ENCODE data around the gene JSRP1.
A peak's percentile ranks its signal among the peaks of the same experiment; 100 is the strongest.

The JSRP1 gene

DNA sequence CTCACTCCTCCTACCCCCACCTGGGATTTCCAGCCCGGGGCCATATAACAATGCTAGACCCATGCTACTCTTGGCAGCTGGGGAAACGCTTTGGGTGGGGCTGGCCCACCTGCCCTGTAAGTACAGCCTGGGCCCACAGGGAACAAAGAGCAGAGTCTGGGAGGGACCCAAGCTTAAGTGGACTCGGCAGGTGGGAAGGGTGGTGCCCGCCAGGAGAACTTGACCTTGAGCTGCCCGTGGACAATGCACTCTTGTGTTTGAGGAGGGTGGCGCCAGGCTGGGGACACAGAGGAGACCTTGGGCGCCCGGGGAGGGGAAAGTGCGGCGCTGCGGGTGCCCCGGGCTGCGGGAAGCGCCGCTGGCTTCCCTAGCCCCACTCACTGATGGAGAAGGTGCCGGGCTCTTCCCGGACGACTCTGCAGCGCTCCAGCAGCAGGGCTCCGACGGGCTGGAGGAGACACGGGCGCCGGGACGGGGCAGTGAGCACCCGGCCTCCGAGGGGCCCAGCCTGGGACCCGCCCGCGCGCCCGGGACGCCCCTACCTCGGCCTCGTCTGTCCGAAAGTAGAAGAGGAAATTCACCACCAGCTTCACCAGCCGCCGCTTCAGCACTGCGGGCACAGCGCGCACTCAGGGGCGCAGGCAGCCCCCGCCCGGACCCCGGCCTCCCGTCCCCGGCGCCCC is 20.7 kb downstream of the JSRP1 start (continued):
- TF ChIP-seq, protein P1, sequence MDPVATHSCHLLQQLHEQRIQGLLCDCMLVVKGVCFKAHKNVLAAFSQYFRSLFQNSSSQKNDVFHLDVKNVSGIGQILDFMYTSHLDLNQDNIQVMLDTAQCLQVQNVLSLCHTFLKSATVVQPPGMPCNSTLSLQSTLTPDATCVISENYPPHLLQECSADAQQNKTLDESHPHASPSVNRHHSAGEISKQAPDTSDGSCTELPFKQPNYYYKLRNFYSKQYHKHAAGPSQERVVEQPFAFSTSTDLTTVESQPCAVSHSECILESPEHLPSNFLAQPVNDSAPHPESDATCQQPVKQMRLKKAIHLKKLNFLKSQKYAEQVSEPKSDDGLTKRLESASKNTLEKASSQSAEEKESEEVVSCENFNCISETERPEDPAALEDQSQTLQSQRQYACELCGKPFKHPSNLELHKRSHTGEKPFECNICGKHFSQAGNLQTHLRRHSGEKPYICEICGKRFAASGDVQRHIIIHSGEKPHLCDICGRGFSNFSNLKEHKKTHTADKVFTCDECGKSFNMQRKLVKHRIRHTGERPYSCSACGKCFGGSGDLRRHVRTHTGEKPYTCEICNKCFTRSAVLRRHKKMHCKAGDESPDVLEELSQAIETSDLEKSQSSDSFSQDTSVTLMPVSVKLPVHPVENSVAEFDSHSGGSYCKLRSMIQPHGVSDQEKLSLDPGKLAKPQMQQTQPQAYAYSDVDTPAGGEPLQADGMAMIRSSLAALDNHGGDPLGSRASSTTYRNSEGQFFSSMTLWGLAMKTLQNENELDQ (tag by site-specific recombination; IDR thresholded peaks at IDR 0.05; ENCODE audit: low read depth), result no peak
- TF ChIP-seq, protein P2, sequence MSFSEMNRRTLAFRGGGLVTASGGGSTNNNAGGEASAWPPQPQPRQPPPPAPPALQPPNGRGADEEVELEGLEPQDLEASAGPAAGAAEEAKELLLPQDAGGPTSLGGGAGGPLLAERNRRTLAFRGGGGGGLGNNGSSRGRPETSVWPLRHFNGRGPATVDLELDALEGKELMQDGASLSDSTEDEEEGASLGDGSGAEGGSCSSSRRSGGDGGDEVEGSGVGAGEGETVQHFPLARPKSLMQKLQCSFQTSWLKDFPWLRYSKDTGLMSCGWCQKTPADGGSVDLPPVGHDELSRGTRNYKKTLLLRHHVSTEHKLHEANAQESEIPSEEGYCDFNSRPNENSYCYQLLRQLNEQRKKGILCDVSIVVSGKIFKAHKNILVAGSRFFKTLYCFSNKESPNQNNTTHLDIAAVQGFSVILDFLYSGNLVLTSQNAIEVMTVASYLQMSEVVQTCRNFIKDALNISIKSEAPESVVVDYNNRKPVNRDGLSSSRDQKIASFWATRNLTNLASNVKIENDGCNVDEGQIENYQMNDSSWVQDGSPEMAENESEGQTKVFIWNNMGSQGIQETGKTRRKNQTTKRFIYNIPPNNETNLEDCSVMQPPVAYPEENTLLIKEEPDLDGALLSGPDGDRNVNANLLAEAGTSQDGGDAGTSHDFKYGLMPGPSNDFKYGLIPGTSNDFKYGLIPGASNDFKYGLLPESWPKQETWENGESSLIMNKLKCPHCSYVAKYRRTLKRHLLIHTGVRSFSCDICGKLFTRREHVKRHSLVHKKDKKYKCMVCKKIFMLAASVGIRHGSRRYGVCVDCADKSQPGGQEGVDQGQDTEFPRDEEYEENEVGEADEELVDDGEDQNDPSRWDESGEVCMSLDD (tag by site-specific recombination; IDR thresholded peaks at IDR 0.05), result no peak
- TF ChIP-seq ZNF596 (tag by site-specific recombination; IDR thresholded peaks at IDR 0.05) (no peak), ZNF132 (tag by site-specific recombination; IDR thresholded peaks at IDR 0.05; ENCODE audit: borderline replicate concordance) (no peak), BCL11A (tag by site-specific recombination; IDR thresholded peaks at IDR 0.05; ENCODE audit: low read depth) (no peak), ZNF510 (tag by site-specific recombination; IDR thresholded peaks at IDR 0.05; ENCODE audit: insufficient replicate concordance) (no peak), ZNF202 (tag by site-specific recombination; IDR thresholded peaks at IDR 0.05; ENCODE audit: borderline replicate concordance) (no peak), YY2 (tag by site-specific recombination; IDR thresholded peaks at IDR 0.05) (no peak), ZNF560 (tag by site-specific recombination; IDR thresholded peaks at IDR 0.05; ENCODE audit: borderline replicate concordance) (no peak), ZNF473 (tag by site-specific recombination; IDR thresholded peaks at IDR 0.05) (no peak), KLF1 (tag by site-specific recombination; IDR thresholded peaks at IDR 0.05) (peak; percentile 97), ZNF133 (tag by site-specific recombination; IDR thresholded peaks at IDR 0.05) (no peak), PRDM1 (tag by site-specific recombination; IDR thresholded peaks at IDR 0.05) (peak; percentile 70), EGR2 (tag by site-specific recombination; IDR thresholded peaks at IDR 0.05; ENCODE audit: low read depth) (no peak), ZNF175 (tag by site-specific recombination; IDR thresholded peaks at IDR 0.05) (no peak), ZNF292 (tag by site-specific recombination; IDR thresholded peaks at IDR 0.05; ENCODE audit: borderline replicate concordance, low read depth) (no peak), ZNF677 (tag by site-specific recombination; IDR thresholded peaks at IDR 0.05) (no peak), ZNF341 (tag by site-specific recombination; IDR thresholded peaks at IDR 0.05; ENCODE audit: low read depth) (peak; percentile 41; the same call in 1 of the 2 replicates)
- TF ChIP-seq, protein P3, sequence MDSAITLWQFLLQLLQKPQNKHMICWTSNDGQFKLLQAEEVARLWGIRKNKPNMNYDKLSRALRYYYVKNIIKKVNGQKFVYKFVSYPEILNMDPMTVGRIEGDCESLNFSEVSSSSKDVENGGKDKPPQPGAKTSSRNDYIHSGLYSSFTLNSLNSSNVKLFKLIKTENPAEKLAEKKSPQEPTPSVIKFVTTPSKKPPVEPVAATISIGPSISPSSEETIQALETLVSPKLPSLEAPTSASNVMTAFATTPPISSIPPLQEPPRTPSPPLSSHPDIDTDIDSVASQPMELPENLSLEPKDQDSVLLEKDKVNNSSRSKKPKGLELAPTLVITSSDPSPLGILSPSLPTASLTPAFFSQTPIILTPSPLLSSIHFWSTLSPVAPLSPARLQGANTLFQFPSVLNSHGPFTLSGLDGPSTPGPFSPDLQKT (IDR thresholded peaks at IDR 0.05; ENCODE audit: borderline replicate concordance, low read depth, low read length), result no peak
- TF ChIP-seq, protein P4, sequence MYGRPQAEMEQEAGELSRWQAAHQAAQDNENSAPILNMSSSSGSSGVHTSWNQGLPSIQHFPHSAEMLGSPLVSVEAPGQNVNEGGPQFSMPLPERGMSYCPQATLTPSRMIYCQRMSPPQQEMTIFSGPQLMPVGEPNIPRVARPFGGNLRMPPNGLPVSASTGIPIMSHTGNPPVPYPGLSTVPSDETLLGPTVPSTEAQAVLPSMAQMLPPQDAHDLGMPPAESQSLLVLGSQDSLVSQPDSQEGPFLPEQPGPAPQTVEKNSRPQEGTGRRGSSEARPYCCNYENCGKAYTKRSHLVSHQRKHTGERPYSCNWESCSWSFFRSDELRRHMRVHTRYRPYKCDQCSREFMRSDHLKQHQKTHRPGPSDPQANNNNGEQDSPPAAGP (tag by site-specific recombination; IDR thresholded peaks at IDR 0.05), result 0 out of 2 replicates have a peak, but pooled peaks have one; percentile 52
- TF ChIP-seq, protein P5, sequence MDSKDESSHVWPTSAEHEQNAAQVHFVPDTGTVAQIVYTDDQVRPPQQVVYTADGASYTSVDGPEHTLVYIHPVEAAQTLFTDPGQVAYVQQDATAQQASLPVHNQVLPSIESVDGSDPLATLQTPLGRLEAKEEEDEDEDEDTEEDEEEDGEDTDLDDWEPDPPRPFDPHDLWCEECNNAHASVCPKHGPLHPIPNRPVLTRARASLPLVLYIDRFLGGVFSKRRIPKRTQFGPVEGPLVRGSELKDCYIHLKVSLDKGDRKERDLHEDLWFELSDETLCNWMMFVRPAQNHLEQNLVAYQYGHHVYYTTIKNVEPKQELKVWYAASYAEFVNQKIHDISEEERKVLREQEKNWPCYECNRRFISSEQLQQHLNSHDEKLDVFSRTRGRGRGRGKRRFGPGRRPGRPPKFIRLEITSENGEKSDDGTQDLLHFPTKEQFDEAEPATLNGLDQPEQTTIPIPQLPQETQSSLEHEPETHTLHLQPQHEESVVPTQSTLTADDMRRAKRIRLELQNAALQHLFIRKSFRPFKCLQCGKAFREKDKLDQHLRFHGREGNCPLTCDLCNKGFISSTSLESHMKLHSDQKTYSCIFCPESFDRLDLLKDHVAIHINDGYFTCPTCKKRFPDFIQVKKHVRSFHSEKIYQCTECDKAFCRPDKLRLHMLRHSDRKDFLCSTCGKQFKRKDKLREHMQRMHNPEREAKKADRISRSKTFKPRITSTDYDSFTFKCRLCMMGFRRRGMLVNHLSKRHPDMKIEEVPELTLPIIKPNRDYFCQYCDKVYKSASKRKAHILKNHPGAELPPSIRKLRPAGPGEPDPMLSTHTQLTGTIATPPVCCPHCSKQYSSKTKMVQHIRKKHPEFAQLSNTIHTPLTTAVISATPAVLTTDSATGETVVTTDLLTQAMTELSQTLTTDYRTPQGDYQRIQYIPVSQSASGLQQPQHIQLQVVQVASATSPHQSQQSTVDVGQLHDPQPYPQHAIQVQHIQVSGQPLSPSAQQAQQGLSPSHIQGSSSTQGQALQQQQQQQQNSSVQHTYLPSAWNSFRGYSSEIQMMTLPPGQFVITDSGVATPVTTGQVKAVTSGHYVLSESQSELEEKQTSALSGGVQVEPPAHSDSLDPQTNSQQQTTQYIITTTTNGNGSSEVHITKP (tag by site-specific recombination; IDR thresholded peaks at IDR 0.05), result no peak
- TF ChIP-seq, protein P6, sequence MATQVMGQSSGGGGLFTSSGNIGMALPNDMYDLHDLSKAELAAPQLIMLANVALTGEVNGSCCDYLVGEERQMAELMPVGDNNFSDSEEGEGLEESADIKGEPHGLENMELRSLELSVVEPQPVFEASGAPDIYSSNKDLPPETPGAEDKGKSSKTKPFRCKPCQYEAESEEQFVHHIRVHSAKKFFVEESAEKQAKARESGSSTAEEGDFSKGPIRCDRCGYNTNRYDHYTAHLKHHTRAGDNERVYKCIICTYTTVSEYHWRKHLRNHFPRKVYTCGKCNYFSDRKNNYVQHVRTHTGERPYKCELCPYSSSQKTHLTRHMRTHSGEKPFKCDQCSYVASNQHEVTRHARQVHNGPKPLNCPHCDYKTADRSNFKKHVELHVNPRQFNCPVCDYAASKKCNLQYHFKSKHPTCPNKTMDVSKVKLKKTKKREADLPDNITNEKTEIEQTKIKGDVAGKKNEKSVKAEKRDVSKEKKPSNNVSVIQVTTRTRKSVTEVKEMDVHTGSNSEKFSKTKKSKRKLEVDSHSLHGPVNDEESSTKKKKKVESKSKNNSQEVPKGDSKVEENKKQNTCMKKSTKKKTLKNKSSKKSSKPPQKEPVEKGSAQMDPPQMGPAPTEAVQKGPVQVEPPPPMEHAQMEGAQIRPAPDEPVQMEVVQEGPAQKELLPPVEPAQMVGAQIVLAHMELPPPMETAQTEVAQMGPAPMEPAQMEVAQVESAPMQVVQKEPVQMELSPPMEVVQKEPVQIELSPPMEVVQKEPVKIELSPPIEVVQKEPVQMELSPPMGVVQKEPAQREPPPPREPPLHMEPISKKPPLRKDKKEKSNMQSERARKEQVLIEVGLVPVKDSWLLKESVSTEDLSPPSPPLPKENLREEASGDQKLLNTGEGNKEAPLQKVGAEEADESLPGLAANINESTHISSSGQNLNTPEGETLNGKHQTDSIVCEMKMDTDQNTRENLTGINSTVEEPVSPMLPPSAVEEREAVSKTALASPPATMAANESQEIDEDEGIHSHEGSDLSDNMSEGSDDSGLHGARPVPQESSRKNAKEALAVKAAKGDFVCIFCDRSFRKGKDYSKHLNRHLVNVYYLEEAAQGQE (tag by site-specific recombination; IDR thresholded peaks at IDR 0.05), result no peak
- TF ChIP-seq, protein P7, sequence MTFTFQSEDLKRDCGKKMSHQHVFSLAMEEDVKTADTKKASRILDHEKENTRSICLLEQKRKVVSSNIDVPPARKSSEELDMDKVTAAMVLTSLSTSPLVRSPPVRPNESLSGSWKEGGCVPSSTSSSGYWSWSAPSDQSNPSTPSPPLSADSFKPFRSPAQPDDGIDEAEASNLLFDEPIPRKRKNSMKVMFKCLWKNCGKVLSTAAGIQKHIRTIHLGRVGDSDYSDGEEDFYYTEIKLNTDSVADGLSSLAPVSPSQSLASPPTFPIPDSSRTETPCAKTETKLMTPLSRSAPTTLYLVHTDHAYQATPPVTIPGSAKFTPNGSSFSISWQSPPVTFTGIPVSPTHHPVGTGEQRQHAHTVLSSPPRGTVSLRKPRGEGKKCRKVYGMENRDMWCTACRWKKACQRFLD (tag by site-specific recombination; IDR thresholded peaks at IDR 0.05), result no peak

Measured in HEK293 (cell line).